Gastroesophageal sphincter (tissue), 2 donors: ENCODE results near the gene PLOD2.

Experiments
- EP300 ChIP-seq: sonication (generic); formaldehyde crosslinking; IDR thresholded peaks from one replicate; pipeline ENCODE4 v1.6.1; 2017; ENCODE audit warnings: antibody characterized with exemption, mild to moderate bottlenecking
- POLR2A ChIP-seq, 2 donors: fragments of 450-650 bp; IDR thresholded peaks; one replicate each; pipeline ENCODE4 v1.6.1; 2017; ENCODE audit warnings: antibody characterized with exemption in 2 of 2, mild to moderate bottlenecking in 2 of 2, moderate library complexity in 1 of 2

DNA sequence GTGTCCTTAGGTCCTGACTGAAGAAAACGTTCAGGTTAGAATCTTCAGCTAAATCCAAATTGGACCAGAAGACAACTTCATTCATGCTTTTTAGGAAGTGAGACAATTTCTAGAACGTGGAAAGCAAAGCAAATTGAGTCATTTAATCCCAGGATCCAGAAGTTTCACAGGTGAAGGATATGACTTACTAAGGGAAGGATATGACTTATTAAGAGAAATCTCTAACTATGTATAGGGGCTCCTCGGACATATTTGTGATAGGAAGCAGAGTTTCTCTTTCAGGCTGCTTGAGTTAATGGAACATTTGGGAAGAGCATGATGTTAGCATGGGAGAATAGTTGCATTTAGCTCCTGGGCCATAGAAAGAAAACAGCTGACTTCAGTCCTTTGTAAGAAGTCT is 16.1 kb upstream of the PLOD2 start:
- no peak for TF ChIP-seq POLR2A (IDR thresholded peaks at IDR 0.05)
- TF ChIP-seq EP300 = no peak
